ENCODE measurements around the gene CADPS2. TPM values are rescaled to one million over a fixed set of nuclear protein-coding genes. Genes with fewer than 3 reads are reported as not detected.

CADPS2 gene
- total and polyA plus RNA-seq, 2 donors (not counting 3 experiments of a cell fraction or from before 2014, with no cell fraction given), result 9.5 to 22.6 TPM

DNA sequence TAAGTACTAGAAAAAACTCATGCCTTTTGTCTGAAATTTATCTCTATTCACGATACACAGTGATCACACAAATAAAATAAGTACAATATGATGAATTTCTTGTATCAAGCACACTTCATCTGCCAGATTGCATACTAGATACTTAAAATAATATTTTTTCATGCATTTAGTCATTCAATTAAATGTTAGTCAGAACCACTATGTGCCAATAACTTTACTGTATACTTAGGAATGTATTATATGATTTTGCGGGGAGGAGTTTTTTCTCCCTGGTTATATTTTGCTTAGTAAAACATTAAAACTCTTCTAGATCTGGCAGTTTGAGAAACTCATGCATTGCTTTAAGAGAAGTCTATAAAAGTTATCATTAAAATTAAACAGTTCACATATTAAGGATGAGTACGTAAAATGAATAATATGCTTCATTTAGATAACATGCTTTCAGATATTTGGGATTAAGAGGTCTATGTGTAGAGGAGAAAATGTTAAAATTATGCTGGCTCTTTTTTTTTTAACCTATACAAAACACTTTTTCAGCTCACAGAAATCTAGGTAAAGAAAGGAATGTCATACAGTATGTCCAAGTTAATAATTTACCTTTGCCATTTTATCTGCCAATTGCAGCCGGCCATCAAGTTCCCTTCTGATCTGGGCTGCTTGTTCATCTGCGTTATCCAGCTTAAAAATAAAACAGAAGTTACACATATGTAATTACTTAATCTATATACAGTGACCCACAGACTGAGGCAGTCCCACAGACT, 257.4 kb downstream of the CADPS2 start:
- CTCF ChIA-PET, result no interaction called here
- DNase-seq (ENCODE audit: low read depth, low spot score) (no peak), FAIRE-seq (no peak)
- dilution Hi-C loops (cut with MboI; ENCODE audit: extremely low pct_ligation_motif_present, low sequenced_read_pairs), result no loop called here
- Histone ChIP-seq H3K9me1 (replicated peaks; ENCODE audit: control insufficient read depth, extremely low read depth, insufficient read depth, low read length) (no peaks in the 10 kb centered on the region), H2AFZ (ENCODE audit: low read depth, low read length) (no peak overlapping the region), H3K4me1 (ENCODE audit: control insufficient read depth, extremely low read depth, insufficient read depth, low read length) (peaks cover 3% of the 10 kb centered on the region), H3K9ac (replicated peaks; ENCODE audit: extremely low read depth, insufficient read depth, low read length) (no peak overlapping the region), H3K4me2 (ENCODE audit: insufficient read depth, low read length) (no peak overlapping the region), H3K36me3 (ENCODE audit: control insufficient read depth in 2 of 2, extremely low read depth in 1 of 2, insufficient read depth in 2 of 2, low read length in 2 of 2) (no peaks in the 10 kb centered on the region), H3K4me3 (replicated peaks in 1 of 3; ENCODE audit: insufficient read depth in 1 of 3, low read depth in 1 of 3, low read length in 3 of 3) (no peak overlapping the region), H3K27me3 (ENCODE audit: control insufficient read depth in 2 of 2, insufficient read depth in 2 of 2, low read length in 2 of 2) (no peaks in the 10 kb centered on the region), H3K9me3 (replicated peaks; ENCODE audit: control insufficient read depth, insufficient read depth, low read length) (no peaks in the 10 kb centered on the region), H4K20me1 (replicated peaks; ENCODE audit: control insufficient read depth, extremely low read depth, insufficient read depth, low read length) (no peaks in the 10 kb centered on the region), H3K79me2 (ENCODE audit: control insufficient read depth, insufficient read depth, low read length) (no peaks in the 10 kb centered on the region), H3K27ac (ENCODE audit: insufficient read depth, low read depth, low read length) (no peak overlapping the region)
- intact Hi-C loops (cut with micrococcal nuclease), result no loop called here
- BruUV-seq (replicated peaks), result no TSS peak
- POLR2A ChIA-PET, result no interaction called here
- TF ChIP-seq, protein P1, sequence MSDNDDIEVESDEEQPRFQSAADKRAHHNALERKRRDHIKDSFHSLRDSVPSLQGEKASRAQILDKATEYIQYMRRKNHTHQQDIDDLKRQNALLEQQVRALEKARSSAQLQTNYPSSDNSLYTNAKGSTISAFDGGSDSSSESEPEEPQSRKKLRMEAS (IDR thresholded peaks at IDR 0.05; ENCODE audit: insufficient read depth, insufficient read length), result no peak
- TF ChIP-seq JUN (IDR thresholded peaks at IDR 0.05; ENCODE audit: borderline replicate concordance, insufficient read depth, insufficient read length, low read depth), result no peak
- TF ChIP-seq POLR2AphosphoS5 (IDR thresholded peaks at IDR 0.05; ENCODE audit: insufficient read depth, low read depth, low read length), result no peak
- TF ChIP-seq MYC (IDR thresholded peaks at IDR 0.05; ENCODE audit: low read depth, low read length), result no peak
- TF ChIP-seq, protein P2, sequence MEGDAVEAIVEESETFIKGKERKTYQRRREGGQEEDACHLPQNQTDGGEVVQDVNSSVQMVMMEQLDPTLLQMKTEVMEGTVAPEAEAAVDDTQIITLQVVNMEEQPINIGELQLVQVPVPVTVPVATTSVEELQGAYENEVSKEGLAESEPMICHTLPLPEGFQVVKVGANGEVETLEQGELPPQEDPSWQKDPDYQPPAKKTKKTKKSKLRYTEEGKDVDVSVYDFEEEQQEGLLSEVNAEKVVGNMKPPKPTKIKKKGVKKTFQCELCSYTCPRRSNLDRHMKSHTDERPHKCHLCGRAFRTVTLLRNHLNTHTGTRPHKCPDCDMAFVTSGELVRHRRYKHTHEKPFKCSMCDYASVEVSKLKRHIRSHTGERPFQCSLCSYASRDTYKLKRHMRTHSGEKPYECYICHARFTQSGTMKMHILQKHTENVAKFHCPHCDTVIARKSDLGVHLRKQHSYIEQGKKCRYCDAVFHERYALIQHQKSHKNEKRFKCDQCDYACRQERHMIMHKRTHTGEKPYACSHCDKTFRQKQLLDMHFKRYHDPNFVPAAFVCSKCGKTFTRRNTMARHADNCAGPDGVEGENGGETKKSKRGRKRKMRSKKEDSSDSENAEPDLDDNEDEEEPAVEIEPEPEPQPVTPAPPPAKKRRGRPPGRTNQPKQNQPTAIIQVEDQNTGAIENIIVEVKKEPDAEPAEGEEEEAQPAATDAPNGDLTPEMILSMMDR (IDR thresholded peaks at IDR 0.05; ENCODE audit: extremely low read depth in 1 of 2, insufficient read depth in 1 of 2, low read depth in 1 of 2, low read length in 2 of 2), result no peak
- no peak for TF ChIP-seq GATA2 (IDR thresholded peaks at IDR 0.05; ENCODE audit: insufficient read depth, insufficient read length, low read depth, low read length)
- no peak for TF ChIP-seq POLR2A (IDR thresholded peaks at IDR 0.05; ENCODE audit: low read depth, low read length)
- TF ChIP-seq EZH2 (IDR thresholded peaks at IDR 0.05; ENCODE audit: borderline replicate concordance, low read depth, low read length, severe bottlenecking), result no peak
- no peak for TF ChIP-seq FOS (IDR thresholded peaks at IDR 0.05; ENCODE audit: borderline replicate concordance, insufficient read depth, low read length)
